ENCODE results near the gene C16orf96.

C16orf96 gene

DNA sequence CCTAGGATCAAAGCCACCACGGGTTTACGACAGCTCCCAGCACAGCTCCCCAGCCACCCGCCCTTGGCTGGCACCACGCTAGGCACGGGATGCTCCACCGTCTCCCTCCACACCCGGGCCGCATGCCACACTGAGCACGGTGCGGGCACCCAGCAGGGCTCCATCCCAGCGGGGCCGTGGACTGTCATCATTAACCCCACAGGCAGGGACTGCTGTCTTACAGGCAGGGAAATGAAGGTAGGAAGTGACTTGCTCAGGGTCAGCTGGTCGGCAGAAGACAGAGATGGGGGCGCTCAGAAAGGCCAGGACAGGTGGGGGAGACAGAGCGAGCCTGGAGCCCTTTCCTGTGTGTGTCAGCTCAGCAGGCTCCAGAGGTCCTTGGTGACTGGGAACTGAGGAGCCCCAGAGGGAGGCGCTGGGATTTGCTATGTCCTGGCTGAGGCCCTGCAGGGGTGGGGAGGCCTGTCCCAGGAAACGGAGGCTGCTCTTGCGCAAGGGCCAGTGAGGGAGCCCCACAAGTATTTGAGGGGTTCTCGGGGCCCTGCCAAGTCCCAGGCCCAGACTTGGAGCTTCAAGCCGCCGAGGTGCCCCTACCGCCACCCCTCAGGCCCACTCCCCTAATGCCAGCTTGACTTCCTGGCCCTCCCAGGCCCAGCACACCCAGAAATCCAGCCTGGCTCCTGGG lies 55.3 kb downstream of the C16orf96 start:
- Histone ChIP-seq H2BK5ac (ENCODE audit: low read length) (no peak overlapping the region), H3K4me1 (ENCODE audit: control insufficient read depth in 2 of 2, insufficient read depth in 1 of 2, low read depth in 1 of 2, low read length in 2 of 2) (peaks cover 11 to 13% of the 10 kb centered on the region in 2 donors), H2BK120ac (ENCODE audit: low read depth, low read length) (no peak overlapping the region), H3K27ac (replicated peaks; ENCODE audit: low read length) (no peak overlapping the region), H3K23ac (ENCODE audit: low read depth, low read length, poor library complexity) (peak overlapping the region; percentile 73), H3K4me3 (ENCODE audit: low read length in 2 of 2) (no peak overlapping the region), H4K91ac (ENCODE audit: low read depth, low read length, poor library complexity) (no peak overlapping the region), H3K18ac (ENCODE audit: low read length) (no peak overlapping the region), H2AFZ (ENCODE audit: low read length) (no peak overlapping the region), H3K79me1 (ENCODE audit: low read depth, low read length) (peaks cover 14% of the 10 kb centered on the region), H3K9ac (ENCODE audit: low read depth, low read length, poor library complexity) (no peak overlapping the region), H3K36me3 (replicated peaks in 1 of 2; ENCODE audit: control insufficient read depth in 2 of 2, insufficient read depth in 2 of 2, low read length in 2 of 2) (peaks cover 5 to 19% of the 10 kb centered on the region in 2 donors), H2BK15ac (ENCODE audit: low read length) (no peak overlapping the region), H3K4me2 (ENCODE audit: insufficient read depth, low read length, poor library complexity, severe bottlenecking) (no peak overlapping the region), H2BK12ac (ENCODE audit: low read length) (no peak overlapping the region), H3K14ac (ENCODE audit: low read length) (peak overlapping the region; percentile 56), H3K9me3 (replicated peaks in 1 of 2; ENCODE audit: control insufficient read depth in 2 of 2, insufficient read depth in 1 of 2, low read depth in 1 of 2, low read length in 2 of 2) (no peaks in the 10 kb centered on the region), H4K8ac (ENCODE audit: low read depth, low read length) (no peak overlapping the region), H3K27me3 (ENCODE audit: control insufficient read depth in 3 of 3, insufficient read depth in 3 of 3, low read depth in 1 of 3, low read length in 3 of 3) (peaks cover 0 to 6% (median 0%) of the 10 kb centered on the region in 3 experiments), H2AK5ac (ENCODE audit: low read depth, low read length) (peak overlapping the region; percentile 37), H3K4ac (ENCODE audit: low read length) (no peak overlapping the region)
- no peak for DNase-seq (ENCODE audit: low spot score)
- no CpG with 5 or more reads among the region's 22 CpGs for whole genome bisulfite sequencing, 2 donors (ENCODE audit: extremely low coverage in 2 of 2, insufficient read length in 2 of 2, insufficient replicate concordance in 1 of 2)

DNA sequence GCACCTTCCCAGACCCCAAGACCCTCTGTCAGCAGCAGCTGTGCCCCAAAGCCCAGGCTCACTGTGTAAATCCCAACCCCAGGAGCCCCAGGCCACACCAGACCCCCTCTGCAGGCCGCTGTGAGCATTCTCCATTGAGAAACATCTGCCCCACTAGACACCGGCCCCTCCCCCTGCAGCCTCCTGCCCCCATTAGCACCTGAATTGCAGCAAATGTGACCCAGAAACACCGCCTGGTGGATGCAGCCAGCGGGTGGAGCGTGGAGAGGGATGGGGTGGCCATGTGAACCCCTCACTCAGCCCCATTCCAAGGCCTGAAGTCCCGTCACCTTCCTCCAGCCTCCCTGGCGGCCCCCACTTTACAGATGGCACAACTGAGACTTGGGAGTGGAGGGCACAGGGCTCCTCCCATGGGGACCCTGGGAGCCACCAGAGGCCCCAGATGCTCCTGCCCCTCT lies 56.4 kb downstream of the C16orf96 start:
- Histone ChIP-seq H3K4me2 (ENCODE audit: insufficient read depth, low read length, poor library complexity, severe bottlenecking) (no peak overlapping the region), H3K4me1 (ENCODE audit: control insufficient read depth in 2 of 2, insufficient read depth in 1 of 2, low read depth in 1 of 2, low read length in 2 of 2) (peaks cover 11 to 16% of the 10 kb centered on the region in 2 donors), H3K18ac (ENCODE audit: low read length) (peak overlapping the region; percentile 27), H2BK15ac (ENCODE audit: low read length) (no peak overlapping the region), H3K27ac (replicated peaks; ENCODE audit: low read length) (no peak overlapping the region), H2AK5ac (ENCODE audit: low read depth, low read length) (no peak overlapping the region), H3K36me3 (replicated peaks in 1 of 2; ENCODE audit: control insufficient read depth in 2 of 2, insufficient read depth in 2 of 2, low read length in 2 of 2) (peaks cover 5 to 16% of the 10 kb centered on the region in 2 donors), H3K4ac (ENCODE audit: low read length) (no peak overlapping the region), H4K91ac (ENCODE audit: low read depth, low read length, poor library complexity) (no peak overlapping the region), H3K4me3 (ENCODE audit: low read length in 2 of 2) (peak overlapping the region in 1 of 2 donors; percentile 57), H4K8ac (ENCODE audit: low read depth, low read length) (no peak overlapping the region), H3K23ac (ENCODE audit: low read depth, low read length, poor library complexity) (no peak overlapping the region), H2BK12ac (ENCODE audit: low read length) (no peak overlapping the region), H2BK5ac (ENCODE audit: low read length) (no peak overlapping the region), H3K9ac (ENCODE audit: low read depth, low read length, poor library complexity) (no peak overlapping the region), H2BK120ac (ENCODE audit: low read depth, low read length) (no peak overlapping the region), H3K9me3 (replicated peaks in 1 of 2; ENCODE audit: control insufficient read depth in 2 of 2, insufficient read depth in 1 of 2, low read depth in 1 of 2, low read length in 2 of 2) (no peaks in the 10 kb centered on the region), H3K79me1 (ENCODE audit: low read depth, low read length) (peaks cover 14% of the 10 kb centered on the region), H3K27me3 (ENCODE audit: control insufficient read depth in 3 of 3, insufficient read depth in 3 of 3, low read depth in 1 of 3, low read length in 3 of 3) (peaks cover 0 to 6% (median 0%) of the 10 kb centered on the region in 3 experiments), H3K14ac (ENCODE audit: low read length) (no peak overlapping the region), H2AFZ (ENCODE audit: low read length) (no peak overlapping the region)
- no CpG with 5 or more reads among the region's 7 CpGs for WGBS, 2 donors (ENCODE audit: extremely low coverage in 2 of 2, insufficient read length in 2 of 2, insufficient replicate concordance in 1 of 2)
- DNase-seq (ENCODE audit: low spot score), result no peak

DNA sequence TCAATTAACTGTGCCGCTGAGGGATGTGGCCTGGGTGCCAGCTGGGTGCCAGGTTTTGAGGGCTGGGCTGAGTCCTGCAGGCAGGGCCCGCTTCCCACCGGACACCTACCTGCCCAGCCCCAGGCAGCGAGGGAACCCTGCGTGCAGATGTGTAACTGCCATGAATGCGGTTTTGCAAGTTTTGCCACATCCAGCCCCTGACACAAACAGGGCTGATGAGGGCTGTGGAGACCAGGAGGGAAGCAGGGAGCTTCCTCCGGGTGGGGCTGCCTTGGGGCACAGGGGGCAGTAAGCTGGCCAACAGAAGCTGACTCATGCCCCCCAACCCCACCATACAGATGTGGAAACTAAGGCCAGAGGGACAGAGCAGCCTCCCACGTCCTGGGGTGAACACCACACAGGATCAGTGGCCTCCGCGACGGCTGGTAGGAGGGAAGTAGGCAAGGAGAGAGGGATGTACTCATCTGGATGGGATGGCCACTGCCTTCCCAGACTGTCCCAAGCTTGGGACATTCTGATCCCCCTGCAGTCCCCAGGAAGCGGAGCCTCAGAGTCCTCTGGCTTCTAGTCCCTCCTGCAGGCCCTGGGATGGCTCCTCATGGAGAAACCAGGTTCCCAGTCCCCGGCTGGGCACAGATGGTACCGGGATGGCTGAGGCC lies 57.0 kb downstream of the C16orf96 start:
- peak overlapping the region; percentile 39 for H2AK5ac ChIP-seq (ENCODE audit: low read depth, low read length)
- H2BK15ac ChIP-seq (ENCODE audit: low read length), result no peak overlapping the region
- no peak overlapping the region for H3K4ac ChIP-seq (ENCODE audit: low read length)
- H2AFZ ChIP-seq (ENCODE audit: low read length), result peak overlapping the region; percentile 94
- no peak overlapping the region for H3K23ac ChIP-seq (ENCODE audit: low read depth, low read length, poor library complexity)
- no peak overlapping the region for H3K9ac ChIP-seq (ENCODE audit: low read depth, low read length, poor library complexity)
- peak overlapping the region; percentile 94 for H3K4me2 ChIP-seq (ENCODE audit: insufficient read depth, low read length, poor library complexity, severe bottlenecking)
- DNase-seq (ENCODE audit: low spot score), result no peak
- no CpG with 5 or more reads among the region's 14 CpGs for WGBS, 2 donors (ENCODE audit: extremely low coverage in 2 of 2, insufficient read length in 2 of 2, insufficient replicate concordance in 1 of 2)
- peaks cover 14% of the 10 kb centered on the region for H3K79me1 ChIP-seq (ENCODE audit: low read depth, low read length)
- no peak overlapping the region for H2BK5ac ChIP-seq (ENCODE audit: low read length)
- no peak overlapping the region for H4K8ac ChIP-seq (ENCODE audit: low read depth, low read length)
- peaks cover 11 to 16% of the 10 kb centered on the region in 2 donors for H3K4me1 ChIP-seq (ENCODE audit: control insufficient read depth in 2 of 2, insufficient read depth in 1 of 2, low read depth in 1 of 2, low read length in 2 of 2)
- H3K4me3 ChIP-seq (ENCODE audit: low read length in 2 of 2), result peak overlapping the region in 1 of 2 donors; percentile 94
- H3K27me3 ChIP-seq (ENCODE audit: control insufficient read depth in 3 of 3, insufficient read depth in 3 of 3, low read depth in 1 of 3, low read length in 3 of 3), result peaks cover 0 to 6% (median 0%) of the 10 kb centered on the region in 3 experiments
- peaks cover 0 to 10% of the 10 kb centered on the region in 2 donors for H3K36me3 ChIP-seq (replicated peaks in 1 of 2; ENCODE audit: control insufficient read depth in 2 of 2, insufficient read depth in 2 of 2, low read length in 2 of 2)
- H3K14ac ChIP-seq (ENCODE audit: low read length), result peak overlapping the region; percentile 11
- no peak overlapping the region for H2BK120ac ChIP-seq (ENCODE audit: low read depth, low read length)
- no peak overlapping the region for H3K18ac ChIP-seq (ENCODE audit: low read length)
- no peaks in the 10 kb centered on the region for H3K9me3 ChIP-seq (replicated peaks in 1 of 2; ENCODE audit: control insufficient read depth in 2 of 2, insufficient read depth in 1 of 2, low read depth in 1 of 2, low read length in 2 of 2)
- no peak overlapping the region for H3K27ac ChIP-seq (replicated peaks; ENCODE audit: low read length)
- H2BK12ac ChIP-seq (ENCODE audit: low read length), result no peak overlapping the region
- no peak overlapping the region for H4K91ac ChIP-seq (ENCODE audit: low read depth, low read length, poor library complexity)
